ENCODE measurements around the gene DDT.
A peak's percentile ranks its signal among the peaks of the same experiment; 100 is the strongest.
"Not testable (repeated sequence)": the region's sequence is repeated elsewhere in the genome, so short reads cannot be mapped to it uniquely, and the experiment has no call there.

DDT gene

DNA sequence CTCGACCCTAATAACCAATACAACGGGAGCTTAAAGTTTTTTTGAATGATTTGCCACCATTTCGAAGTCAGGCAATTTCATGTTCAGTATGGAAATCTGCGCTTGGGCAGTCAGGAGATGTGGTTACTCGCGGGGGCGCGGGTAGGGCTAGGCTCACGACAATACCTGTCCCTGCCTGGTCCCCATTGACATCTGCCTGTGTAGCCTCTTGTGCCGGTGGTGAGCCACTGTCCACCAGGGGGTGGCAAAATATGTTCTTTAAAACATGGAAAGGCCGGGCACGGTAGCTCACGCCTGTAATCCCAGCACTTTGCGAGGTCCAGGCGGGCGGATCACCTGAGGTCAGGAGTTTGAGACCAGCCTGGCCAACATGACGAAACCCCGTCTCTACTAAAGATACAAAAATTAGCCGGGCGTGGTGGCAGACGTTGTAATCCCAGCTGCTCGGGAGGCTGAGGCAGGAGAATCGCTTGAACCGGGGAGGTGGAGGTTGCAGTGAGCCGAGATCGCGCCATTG, 653 bp upstream of the DDT start:
- H3K4me3 ChIP-seq (ENCODE audit: low read length, poor library complexity, severe bottlenecking); H3K9me3 ChIP-seq (ENCODE audit: insufficient read depth, low read depth, low read length); H3K9ac ChIP-seq (ENCODE audit: low read depth, low read length, poor library complexity, severe bottlenecking); H3K4me2 ChIP-seq (ENCODE audit: low read depth, low read length, poor library complexity, severe bottlenecking); H3F3A ChIP-seq (ENCODE audit: low read depth); H3K27me3 ChIP-seq (ENCODE audit: insufficient read depth, low read length, poor library complexity, severe bottlenecking); H4K20me1 ChIP-seq (ENCODE audit: insufficient read depth, low read length, poor library complexity, severe bottlenecking); H2AFZ ChIP-seq (ENCODE audit: low read length); H3K9me2 ChIP-seq (replicated peaks; ENCODE audit: low read depth, low read length); H3K4me1 ChIP-seq (ENCODE audit: insufficient read depth, low read length, poor library complexity, severe bottlenecking): not testable (repeated sequence)
- H3K79me2 ChIP-seq (ENCODE audit: insufficient read depth, low read length) = peaks cover 22% of the 10 kb centered on the region
- H3K36me3 ChIP-seq (ENCODE audit: insufficient read depth, low read length) = peaks cover 19% of the 10 kb centered on the region; the same call in 1 of the 2 replicates

DNA sequence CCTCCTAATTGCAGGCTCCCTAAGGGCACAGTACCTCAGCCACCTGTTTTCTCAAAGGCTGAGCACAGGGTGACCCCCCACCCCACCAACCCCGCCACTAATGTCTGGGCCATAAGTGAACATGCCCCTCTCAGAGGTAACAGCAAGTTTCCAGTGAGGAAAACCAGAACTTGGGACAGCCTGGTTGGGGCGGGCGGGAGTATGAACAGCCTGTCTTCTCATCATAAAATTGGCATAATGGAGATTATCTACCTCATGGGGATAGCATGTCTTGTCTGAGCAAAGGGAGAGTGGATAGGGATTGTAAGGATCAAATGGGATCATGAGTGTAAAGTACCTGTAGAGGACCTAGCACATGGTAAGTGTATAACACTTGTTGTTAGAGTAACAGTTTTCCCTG, 2.3 kb downstream of the DDT start:
- not testable (repeated sequence) for H3K27me3 ChIP-seq (ENCODE audit: insufficient read depth, low read length, poor library complexity, severe bottlenecking); H3F3A ChIP-seq (ENCODE audit: low read depth); H3K9me2 ChIP-seq (replicated peaks; ENCODE audit: low read depth, low read length); H3K9me3 ChIP-seq (ENCODE audit: insufficient read depth, low read depth, low read length); H2AFZ ChIP-seq (ENCODE audit: low read length)
- peaks cover 28% of the 10 kb centered on the region; the same call in 1 of the 2 replicates for H3K36me3 ChIP-seq (ENCODE audit: insufficient read depth, low read length)
- peaks cover 12% of the 10 kb centered on the region for H3K4me1 ChIP-seq (ENCODE audit: insufficient read depth, low read length, poor library complexity, severe bottlenecking)
- peaks cover 14% of the 10 kb centered on the region for H4K20me1 ChIP-seq (ENCODE audit: insufficient read depth, low read length, poor library complexity, severe bottlenecking)
- peak overlapping the region; percentile 7 for H3K9ac ChIP-seq (ENCODE audit: low read depth, low read length, poor library complexity, severe bottlenecking)
- H3K4me3 ChIP-seq (ENCODE audit: low read length, poor library complexity, severe bottlenecking) = peak overlapping the region; percentile 21
- H3K79me2 ChIP-seq (ENCODE audit: insufficient read depth, low read length) = peaks cover 32% of the 10 kb centered on the region
- H3K4me2 ChIP-seq (ENCODE audit: low read depth, low read length, poor library complexity, severe bottlenecking) = peak overlapping the region; percentile 14

DNA sequence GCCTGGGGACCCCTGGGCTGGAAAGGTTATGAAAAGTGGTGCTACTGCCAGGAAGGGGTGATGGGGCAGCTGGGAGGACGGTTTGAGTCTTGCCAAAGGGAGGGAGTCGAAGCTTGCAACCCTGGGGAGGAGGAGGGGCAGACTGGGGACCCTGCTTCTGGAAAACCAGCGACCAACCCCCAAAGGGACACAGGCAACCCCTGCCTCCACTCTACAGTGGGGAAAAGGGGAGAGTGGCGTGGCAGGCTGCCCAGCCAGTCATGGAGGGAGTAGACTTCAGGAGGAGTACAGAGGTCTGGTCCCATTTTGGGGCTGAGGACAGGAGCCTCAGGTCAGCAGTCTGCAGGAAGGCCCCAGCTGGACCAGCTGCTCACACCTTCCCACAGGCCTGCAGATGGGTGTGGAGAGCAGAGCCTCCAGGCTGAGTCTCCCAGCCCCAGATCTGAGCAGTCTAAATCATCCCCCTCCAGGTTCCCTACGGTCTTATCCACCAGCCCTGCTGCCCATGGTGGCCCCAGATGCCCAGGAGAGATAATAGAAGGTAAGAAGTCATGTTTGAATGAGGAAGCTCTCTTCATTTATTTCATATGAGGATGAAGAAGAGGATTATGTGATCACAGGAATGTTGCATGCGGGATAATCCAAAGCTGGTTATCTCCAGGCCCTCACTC, 3.3 kb downstream of the DDT start:
- Histone ChIP-seq H3K4me3 (ENCODE audit: low read length, poor library complexity, severe bottlenecking) (no peak overlapping the region), H3K36me3 (ENCODE audit: insufficient read depth, low read length) (peaks cover 28% of the 10 kb centered on the region; the same call in 1 of the 2 replicates)
- TF ChIP-seq EZH2phosphoT487 (IDR thresholded peaks at IDR 0.05; ENCODE audit: borderline replicate concordance) = no peak
- TF ChIP-seq, protein P1, sequence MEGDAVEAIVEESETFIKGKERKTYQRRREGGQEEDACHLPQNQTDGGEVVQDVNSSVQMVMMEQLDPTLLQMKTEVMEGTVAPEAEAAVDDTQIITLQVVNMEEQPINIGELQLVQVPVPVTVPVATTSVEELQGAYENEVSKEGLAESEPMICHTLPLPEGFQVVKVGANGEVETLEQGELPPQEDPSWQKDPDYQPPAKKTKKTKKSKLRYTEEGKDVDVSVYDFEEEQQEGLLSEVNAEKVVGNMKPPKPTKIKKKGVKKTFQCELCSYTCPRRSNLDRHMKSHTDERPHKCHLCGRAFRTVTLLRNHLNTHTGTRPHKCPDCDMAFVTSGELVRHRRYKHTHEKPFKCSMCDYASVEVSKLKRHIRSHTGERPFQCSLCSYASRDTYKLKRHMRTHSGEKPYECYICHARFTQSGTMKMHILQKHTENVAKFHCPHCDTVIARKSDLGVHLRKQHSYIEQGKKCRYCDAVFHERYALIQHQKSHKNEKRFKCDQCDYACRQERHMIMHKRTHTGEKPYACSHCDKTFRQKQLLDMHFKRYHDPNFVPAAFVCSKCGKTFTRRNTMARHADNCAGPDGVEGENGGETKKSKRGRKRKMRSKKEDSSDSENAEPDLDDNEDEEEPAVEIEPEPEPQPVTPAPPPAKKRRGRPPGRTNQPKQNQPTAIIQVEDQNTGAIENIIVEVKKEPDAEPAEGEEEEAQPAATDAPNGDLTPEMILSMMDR (conservative IDR thresholded peaks at IDR 0.05; ENCODE audit: low read length) = no peak

DNA sequence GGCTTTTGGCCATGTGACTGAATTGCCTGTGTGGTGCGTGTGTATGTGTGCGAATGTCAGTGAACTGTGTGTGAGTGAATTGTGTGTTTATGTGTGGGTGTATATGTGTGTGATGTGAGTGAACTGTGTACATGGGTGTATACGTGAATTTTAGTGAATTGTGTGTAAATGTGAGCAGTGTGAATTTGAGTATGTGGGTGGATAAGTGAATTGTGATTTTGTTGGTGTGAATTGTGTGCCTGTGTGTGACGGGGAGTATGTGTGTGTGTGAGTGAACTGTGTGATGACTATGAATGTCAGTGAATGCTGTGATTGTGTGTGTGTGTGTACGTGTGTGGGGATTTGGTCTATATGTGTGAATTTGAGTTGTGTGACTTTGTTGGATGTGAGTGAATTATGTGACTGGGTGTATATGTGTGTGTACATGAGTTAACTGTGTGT, 4.0 kb downstream of the DDT start:
- Histone ChIP-seq H3K4me3 (ENCODE audit: low read length, poor library complexity, severe bottlenecking) (peak overlapping the region; percentile 43), H3K36me3 (ENCODE audit: insufficient read depth, low read length) (peaks cover 28% of the 10 kb centered on the region; the same call in 1 of the 2 replicates), H3K9me2 (replicated peaks; ENCODE audit: low read depth, low read length) (no peaks in the 10 kb centered on the region), H3K4me1 (ENCODE audit: insufficient read depth, low read length, poor library complexity, severe bottlenecking) (peaks cover 12% of the 10 kb centered on the region), H3F3A (ENCODE audit: low read depth) (no peaks in the 10 kb centered on the region), H3K9me3 (ENCODE audit: insufficient read depth, low read depth, low read length) (no peaks in the 10 kb centered on the region), H3K27me3 (ENCODE audit: insufficient read depth, low read length, poor library complexity, severe bottlenecking) (no peaks in the 10 kb centered on the region), H3K4me2 (ENCODE audit: low read depth, low read length, poor library complexity, severe bottlenecking) (peak overlapping the region; percentile 57), H3K79me2 (ENCODE audit: insufficient read depth, low read length) (peaks cover 32% of the 10 kb centered on the region), H3K9ac (ENCODE audit: low read depth, low read length, poor library complexity, severe bottlenecking) (peak overlapping the region; percentile 20), H2AFZ (ENCODE audit: low read length) (no peak overlapping the region), H4K20me1 (ENCODE audit: insufficient read depth, low read length, poor library complexity, severe bottlenecking) (peaks cover 14% of the 10 kb centered on the region)
- TF ChIP-seq, protein P1 (conservative IDR thresholded peaks at IDR 0.05; ENCODE audit: low read length) = no peak
- TF ChIP-seq EZH2phosphoT487 (IDR thresholded peaks at IDR 0.05; ENCODE audit: borderline replicate concordance) = no peak

More for the DNA sequence above, 3.3 kb downstream of the DDT start:
- Histone ChIP-seq H3K4me1 (ENCODE audit: insufficient read depth, low read length, poor library complexity, severe bottlenecking) (peaks cover 12% of the 10 kb centered on the region), H2AFZ (ENCODE audit: low read length) (no peak overlapping the region), H3K4me2 (ENCODE audit: low read depth, low read length, poor library complexity, severe bottlenecking) (peak overlapping the region; percentile 57), H3F3A (ENCODE audit: low read depth) (no peaks in the 10 kb centered on the region), H3K9ac (ENCODE audit: low read depth, low read length, poor library complexity, severe bottlenecking) (no peak overlapping the region), H3K27me3 (ENCODE audit: insufficient read depth, low read length, poor library complexity, severe bottlenecking) (no peaks in the 10 kb centered on the region), H4K20me1 (ENCODE audit: insufficient read depth, low read length, poor library complexity, severe bottlenecking) (peaks cover 14% of the 10 kb centered on the region), H3K79me2 (ENCODE audit: insufficient read depth, low read length) (peaks cover 32% of the 10 kb centered on the region), H3K9me3 (ENCODE audit: insufficient read depth, low read depth, low read length) (no peaks in the 10 kb centered on the region), H3K9me2 (replicated peaks; ENCODE audit: low read depth, low read length) (no peaks in the 10 kb centered on the region)

All from Loucy (cell line).